B cell (primary cell): Measurements from ENCODE around the gene TMEM108. TPM values are rescaled to one million over a fixed set of nuclear protein-coding genes. Genes with fewer than 3 reads are reported as not detected.

Experiments used
- ATAC-seq: fragments of 200-7000 bp; cut with Tn5 transposase; one replicate; pipeline ENCODE4 v1.10.0; 2021; ENCODE audit warnings: low read depth, mild to moderate bottlenecking, moderate number of reproducible peaks, moderate library complexity
- CTCF ChIA-PET: fragments of 350-600 bp; sonication (Branson Sonifier 250); formaldehyde crosslinking; loops from one replicate; lab custom pipeline; 2021; ENCODE audit warnings: antibody characterized with exemption, inconsistent platforms; lab: Charles Lee
- POLR2A ChIA-PET: fragments of 350-600 bp; sonication (Branson Sonifier 250); formaldehyde crosslinking; loops from one replicate; lab custom pipeline; 2021; ENCODE audit warnings: antibody characterized with exemption; lab: Charles Lee
- DNase-seq: peaks from one replicate; pipeline ENCODE4 v3.0.0; 2013
- H2AFZ ChIP-seq: 2 replicates; pipeline ENCODE4 v1.6.1; 2012; ENCODE audit warnings: mild to moderate bottlenecking, low read depth, low read length; ENCODE audit not compliant: insufficient read depth, poor library complexity, severe bottlenecking
- H3K27ac ChIP-seq, 2 donors: 1 replicate in 1 of 2; 2 replicates in 1 of 2; pipeline ENCODE4 v1.5.1; 2012 to 2013; ENCODE audit warnings: low read length in 2 of 2, mild to moderate bottlenecking in 2 of 2, moderate library complexity in 1 of 2
- H3K27me3 ChIP-seq, 4 experiments: fragments of 200-600 bp in 1 of 4; sonication (generic) in 1 of 4; replicated peaks in 1 of 4; 1 replicate in 2 of 4; 2 replicates in 2 of 4; pipeline versions ENCODE4 v1.6.1 to v1.7.0; 2013 to 2016; ENCODE audit warnings: low read length in 3 of 4, mild to moderate bottlenecking in 2 of 4, mixed read lengths in 1 of 4, moderate library complexity in 1 of 4; ENCODE audit not compliant: insufficient read depth in 4 of 4, control insufficient read depth in 3 of 4; ENCODE audit errors: control extremely low read depth in 1 of 4
- H3K36me3 ChIP-seq, 2 experiments: replicated peaks in 1 of 2; 1 replicate in 1 of 2; 2 replicates in 1 of 2; pipeline versions ENCODE4 v1.6.1 to v1.7.1; 2013; ENCODE audit warnings: low read length in 1 of 2; ENCODE audit not compliant: insufficient read depth in 2 of 2, control insufficient read depth in 1 of 2; ENCODE audit errors: control extremely low read depth in 1 of 2, extremely low read depth in 1 of 2
- H3K4me1 ChIP-seq, 2 donors: fragments of 200-600 bp in 1 of 2; sonication (generic) in 1 of 2; 1 replicate in 1 of 2; 2 replicates in 1 of 2; pipeline versions ENCODE4 v1.5.1 to v1.6.1; 2013 to 2017; ENCODE audit warnings: low read length in 2 of 2; ENCODE audit not compliant: control insufficient read depth in 2 of 2, insufficient read depth in 2 of 2
- H3K4me2 ChIP-seq: replicated peaks from 2 replicates; pipeline ENCODE3; 2012; ENCODE audit warnings: mild to moderate bottlenecking, low read depth, low read length; ENCODE audit not compliant: poor library complexity, severe bottlenecking
- H3K4me3 ChIP-seq, 5 experiments: fragments of 200-600 bp in 1 of 5; sonication (generic) in 1 of 5; 1 replicate in 3 of 5; 2 replicates in 2 of 5; pipeline versions ENCODE4 v1.5.1 to v1.7.0; 2011 to 2016; ENCODE audit warnings: low read length in 4 of 5, mild to moderate bottlenecking in 4 of 5, low read depth in 2 of 5, control low read depth in 1 of 5, moderate library complexity in 1 of 5; ENCODE audit not compliant: insufficient read depth in 1 of 5; ENCODE audit errors: control extremely low read depth in 1 of 5, extremely low read depth in 1 of 5
- H3K79me2 ChIP-seq: fragments of 200-600 bp; sonication (generic); one replicate; pipeline ENCODE4 v1.6.0; 2016; ENCODE audit warnings: low read length; ENCODE audit not compliant: control insufficient read depth, insufficient read depth
- H3K9ac ChIP-seq: fragments of 200-600 bp; sonication (generic); 2 replicates; pipeline ENCODE4 v1.6.1; 2017; ENCODE audit warnings: mild to moderate bottlenecking, low read length, moderate library complexity
- H3K9me3 ChIP-seq, 3 donors: one replicate each; pipeline versions ENCODE4 v1.6.1 to v1.7.1; 2013; ENCODE audit warnings: low read length in 2 of 3; ENCODE audit not compliant: control insufficient read depth in 2 of 3, insufficient read depth in 1 of 3; ENCODE audit errors: control extremely low read depth in 1 of 3
- H4K20me1 ChIP-seq: 2 replicates; pipeline ENCODE4 v1.6.0; 2012; ENCODE audit warnings: mild to moderate bottlenecking, low read length; ENCODE audit not compliant: insufficient read depth, control insufficient read depth, poor library complexity, severe bottlenecking
- H3K27ac Mint-ChIP-seq: one replicate; pipeline ENCODE4 v1.8.0; 2021; ENCODE audit warnings: mixed read lengths
- H3K27me3 Mint-ChIP-seq: one replicate; pipeline ENCODE4 v1.8.0; 2021; ENCODE audit warnings: mixed read lengths
- H3K4me1 Mint-ChIP-seq: one replicate; pipeline ENCODE4 v1.8.0; 2021; ENCODE audit warnings: mixed read lengths
- H3K4me3 Mint-ChIP-seq: one replicate; pipeline ENCODE4 v1.8.0; 2021; ENCODE audit warnings: mixed read lengths
- H3K9me3 Mint-ChIP-seq: one replicate; pipeline ENCODE4 v1.8.0; 2022; ENCODE audit warnings: mixed read lengths; ENCODE audit not compliant: insufficient read depth
- CTCF ChIP-seq: fragments of 200-600 bp; IDR thresholded peaks from one replicate; pipeline ENCODE4 v1.8.0; 2022; ENCODE audit warnings: antibody characterized with exemption, mild to moderate bottlenecking
- EZH2 ChIP-seq: IDR thresholded peaks from 2 replicates; pipeline ENCODE4 v1.6.1; 2012; ENCODE audit warnings: borderline replicate concordance, low read depth, mild to moderate bottlenecking, moderate library complexity, low read length; ENCODE audit not compliant: insufficient read depth, poor library complexity, severe bottlenecking
- WGBS: methylation state at CpG from one replicate; pipeline ENCODE4 v1.1.5; 2013; ENCODE audit warnings: missing lambda C conversion rate; ENCODE audit not compliant: insufficient coverage; 5-methylcytosine and 5-hydroxymethylcytosine counted together
- intact Hi-C: fragments of 100-400 bp; cut with micrococcal nuclease; formaldehyde crosslinking; loops from one replicate; pipeline ENCODE4 v1.10.0; 2022
- polyA plus RNA-seq: library from polyadenylated mRNA; depleted of rRNA; stranded (reverse); fragments of >200 nt; gene quantifications from 2 replicates; pipeline ENCODE4 v1.2.3, GENCODE V29; 2012
- total RNA-seq, 2 donors: library from RNA; stranded (reverse); fragments of 120-200 nt in 1 of 2; gene quantifications; 1 replicate in 1 of 2; 2 replicates in 1 of 2; pipeline versions ENCODE4 v1.2.3 to v1.2.4, GENCODE V29; 2013 to 2022

TMEM108 gene
- total and polyA plus RNA-seq, 2 donors (not counting 1 experiment from before 2014, with no cell fraction given) = not detected

- no peaks in the 10 kb centered on the region for H3K4me1 ChIP-seq
- DNase-seq (no peak), ATAC-seq (no peak)
- H3K4me3 Mint-ChIP-seq = no peak overlapping the region
- no peak overlapping the region for H2AFZ ChIP-seq
- H3K4me2 ChIP-seq = no peak overlapping the region
- WGBS = 60% methylated on average over 1 of the region's 1 CpG
- peaks cover 13% of the 10 kb centered on the region for H3K27me3 Mint-ChIP-seq
- no peaks in the 10 kb centered on the region for H4K20me1 ChIP-seq
- CTCF ChIA-PET = no interaction called here
- no peak overlapping the region for H3K4me3 ChIP-seq
- H3K9me3 ChIP-seq = no peaks in the 10 kb centered on the region
- POLR2A ChIA-PET = no interaction called here
- H3K27ac ChIP-seq = no peak overlapping the region
- H3K79me2 ChIP-seq = no peaks in the 10 kb centered on the region
- TF ChIP-seq EZH2 = no peak
- no peak for TF ChIP-seq CTCF
- H3K9ac ChIP-seq = no peak overlapping the region
- H3K27ac Mint-ChIP-seq = no peak overlapping the region
- H3K36me3 ChIP-seq = no peaks in the 10 kb centered on the region
- intact Hi-C loops = no loop called here
- peaks cover 0 to 3% (median 0%) of the 10 kb centered on the region in 4 experiments for H3K27me3 ChIP-seq
- no peaks in the 10 kb centered on the region for H3K4me1 Mint-ChIP-seq
- H3K9me3 Mint-ChIP-seq = no peaks in the 10 kb centered on the region
These were observed 291.4 kb downstream of the TMEM108 start for GRCh38 chr3:133329626-133330025.

- Histone ChIP-seq H3K4me3 (no peak overlapping the region), H2AFZ (no peak overlapping the region), H3K4me2 (no peak overlapping the region), H3K36me3 (no peaks in the 10 kb centered on the region), H4K20me1 (no peaks in the 10 kb centered on the region), H3K4me1 (no peaks in the 10 kb centered on the region), H3K27me3 (peaks cover 0 to 3% (median 0%) of the 10 kb centered on the region in 4 experiments), H3K79me2 (no peaks in the 10 kb centered on the region), H3K9ac (no peak overlapping the region), H3K27ac (no peak overlapping the region), H3K9me3 (no peaks in the 10 kb centered on the region)
- POLR2A ChIA-PET = no interaction called here
- H3K9me3 Mint-ChIP-seq = no peaks in the 10 kb centered on the region
- H3K4me3 Mint-ChIP-seq = no peak overlapping the region
- intact Hi-C loops = no loop called here
- no peak overlapping the region for H3K27ac Mint-ChIP-seq
- no peaks in the 10 kb centered on the region for H3K4me1 Mint-ChIP-seq
- DNase-seq = no peak
- H3K27me3 Mint-ChIP-seq = peaks cover 13% of the 10 kb centered on the region
- CTCF ChIA-PET = no interaction called here
- WGBS = 67% methylated on average over 1 of the region's 1 CpG
- TF ChIP-seq CTCF = no peak
- TF ChIP-seq EZH2 = no peak
- ATAC-seq = no peak
These were observed 291.9 kb downstream of the TMEM108 start for GRCh38 chr3:133330065-133330464.
